ENCODE results near the gene CYTH1. TPM values are rescaled to one million over a fixed set of nuclear protein-coding genes. Genes with fewer than 3 reads are reported as not detected.
"Not testable (repeated sequence)": the region's sequence is repeated elsewhere in the genome, so short reads cannot be mapped to it uniquely, and the experiment has no call there.

The CYTH1 gene
- total and polyA plus RNA-seq, 2 experiments from 2014 or later = 10.4 to 11.7 TPM

DNA sequence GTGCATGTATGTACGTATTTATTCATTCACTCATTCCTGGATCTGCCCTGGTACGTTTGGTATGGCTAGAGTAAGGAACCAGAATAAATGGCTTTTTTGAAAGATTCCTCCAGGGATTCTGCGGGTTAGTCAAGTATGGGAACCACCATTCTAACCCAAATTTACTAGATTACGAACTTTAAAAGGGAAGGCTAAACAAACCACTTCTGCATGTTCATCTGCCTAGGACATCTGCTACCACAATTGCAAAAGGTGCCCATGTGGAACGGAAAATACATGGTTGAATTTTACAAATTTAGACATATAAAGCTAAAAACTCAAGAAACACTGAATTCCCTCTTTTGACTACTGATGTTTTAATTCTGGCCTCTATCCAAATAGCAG, 22.1 kb downstream of the CYTH1 start:
- H3K9me3 ChIP-seq (ENCODE audit: low read depth) = no peaks in the 10 kb centered on the region
- H3K27me3 ChIP-seq (replicated peaks; ENCODE audit: insufficient read depth) = no peaks in the 10 kb centered on the region
- no peak overlapping the region for H3K4me2 ChIP-seq (ENCODE audit: unreplicated experiment)
- H3F3A ChIP-seq (ENCODE audit: insufficient read depth) = peaks cover 14% of the 10 kb centered on the region
- H3K4me1 ChIP-seq (ENCODE audit: insufficient read depth) = peaks cover 24% of the 10 kb centered on the region
- TF ChIP-seq EZH2phosphoT487 (IDR thresholded peaks at IDR 0.05; ENCODE audit: insufficient read depth, low read depth) = no peak
- H3K79me2 ChIP-seq (ENCODE audit: insufficient read depth) = peaks cover 92% of the 10 kb centered on the region
- 98 to 100% methylated on average over 5 of the region's 5 CpGs for WGBS, 2 experiments (ENCODE audit: low coverage in 1 of 2, low lambda C conversion rate in 2 of 2, missing lambda C conversion rate in 2 of 2)
- H3K9ac ChIP-seq = no peak overlapping the region
- no peak overlapping the region for H3K4me3 ChIP-seq
- no peak overlapping the region for H3K27ac ChIP-seq
- in situ Hi-C loops (cut with MboI) = no loop called here
- H2AFZ ChIP-seq = no peak overlapping the region
- no peaks in the 10 kb centered on the region for H3K9me2 ChIP-seq (ENCODE audit: insufficient read depth)
- no peaks in the 10 kb centered on the region for H4K20me1 ChIP-seq (ENCODE audit: insufficient read depth)
- DNase-seq = no peak
- no peaks in the 10 kb centered on the region for H3K36me3 ChIP-seq (ENCODE audit: low read depth)

DNA sequence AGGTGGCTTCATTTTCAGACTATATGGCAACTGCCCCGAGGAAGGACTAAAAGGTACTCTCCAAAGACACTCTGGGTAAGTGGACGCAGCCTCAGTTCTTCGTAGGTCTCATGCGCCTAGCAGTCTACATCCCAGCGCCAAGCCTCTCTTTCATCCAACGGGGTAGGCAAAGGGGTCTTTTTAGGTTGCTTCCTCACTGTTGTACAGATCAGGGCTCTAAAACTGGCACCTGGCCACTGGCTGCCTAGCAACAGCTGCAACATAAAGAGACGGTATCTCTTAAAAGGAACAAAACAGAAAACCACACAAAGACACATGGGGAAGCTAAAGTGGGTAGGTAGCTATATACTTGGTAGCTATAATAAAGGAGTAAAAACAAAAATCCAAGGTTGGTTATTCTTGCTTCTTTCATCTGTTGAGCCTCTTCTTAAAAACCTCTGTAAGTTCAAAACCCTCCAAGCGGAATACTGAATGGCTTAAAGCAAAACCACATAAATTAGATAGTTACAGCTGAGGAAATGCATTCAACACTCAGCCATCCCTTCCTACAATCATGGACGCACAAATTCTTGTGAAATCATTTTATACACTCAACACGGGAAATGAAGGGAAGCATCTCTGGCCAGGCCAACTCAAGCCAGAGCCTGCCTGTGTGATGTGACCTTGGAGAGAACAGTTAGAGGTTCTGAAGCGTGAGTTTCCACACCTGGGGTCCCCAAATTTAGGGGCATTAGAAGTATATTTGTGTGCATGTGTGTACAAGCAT, 22.7 kb downstream of the CYTH1 start:
- H2AFZ ChIP-seq = no peak overlapping the region
- TF ChIP-seq EZH2 (IDR thresholded peaks at IDR 0.05; ENCODE audit: insufficient read depth, poor library complexity, severe bottlenecking) = no peak
- no peak for TF ChIP-seq EZH2phosphoT487 (IDR thresholded peaks at IDR 0.05; ENCODE audit: insufficient read depth, low read depth)
- WGBS, 2 experiments (ENCODE audit: low coverage in 1 of 2, low lambda C conversion rate in 2 of 2, missing lambda C conversion rate in 2 of 2) = 88% methylated on average over 11 of the region's 11 CpGs
- H4K20me1 ChIP-seq (ENCODE audit: insufficient read depth) = no peaks in the 10 kb centered on the region
- no peak overlapping the region for H3K9ac ChIP-seq
- no peak overlapping the region for H3K4me2 ChIP-seq (ENCODE audit: unreplicated experiment)
- no peak overlapping the region for H3K27ac ChIP-seq
- H3K79me2 ChIP-seq (ENCODE audit: insufficient read depth) = peaks cover 92% of the 10 kb centered on the region
- no peaks in the 10 kb centered on the region for H3K9me3 ChIP-seq (ENCODE audit: low read depth)
- no peaks in the 10 kb centered on the region for H3K27me3 ChIP-seq (replicated peaks; ENCODE audit: insufficient read depth)
- in situ Hi-C loops (cut with MboI) = no loop called here
- H3K9me2 ChIP-seq (ENCODE audit: insufficient read depth) = no peaks in the 10 kb centered on the region
- H3K4me3 ChIP-seq = no peak overlapping the region
- no peaks in the 10 kb centered on the region for H3K36me3 ChIP-seq (ENCODE audit: low read depth)
- H3K4me1 ChIP-seq (ENCODE audit: insufficient read depth) = peaks cover 23% of the 10 kb centered on the region
- DNase-seq = no peak
- H3F3A ChIP-seq (ENCODE audit: insufficient read depth) = peaks cover 14% of the 10 kb centered on the region

DNA sequence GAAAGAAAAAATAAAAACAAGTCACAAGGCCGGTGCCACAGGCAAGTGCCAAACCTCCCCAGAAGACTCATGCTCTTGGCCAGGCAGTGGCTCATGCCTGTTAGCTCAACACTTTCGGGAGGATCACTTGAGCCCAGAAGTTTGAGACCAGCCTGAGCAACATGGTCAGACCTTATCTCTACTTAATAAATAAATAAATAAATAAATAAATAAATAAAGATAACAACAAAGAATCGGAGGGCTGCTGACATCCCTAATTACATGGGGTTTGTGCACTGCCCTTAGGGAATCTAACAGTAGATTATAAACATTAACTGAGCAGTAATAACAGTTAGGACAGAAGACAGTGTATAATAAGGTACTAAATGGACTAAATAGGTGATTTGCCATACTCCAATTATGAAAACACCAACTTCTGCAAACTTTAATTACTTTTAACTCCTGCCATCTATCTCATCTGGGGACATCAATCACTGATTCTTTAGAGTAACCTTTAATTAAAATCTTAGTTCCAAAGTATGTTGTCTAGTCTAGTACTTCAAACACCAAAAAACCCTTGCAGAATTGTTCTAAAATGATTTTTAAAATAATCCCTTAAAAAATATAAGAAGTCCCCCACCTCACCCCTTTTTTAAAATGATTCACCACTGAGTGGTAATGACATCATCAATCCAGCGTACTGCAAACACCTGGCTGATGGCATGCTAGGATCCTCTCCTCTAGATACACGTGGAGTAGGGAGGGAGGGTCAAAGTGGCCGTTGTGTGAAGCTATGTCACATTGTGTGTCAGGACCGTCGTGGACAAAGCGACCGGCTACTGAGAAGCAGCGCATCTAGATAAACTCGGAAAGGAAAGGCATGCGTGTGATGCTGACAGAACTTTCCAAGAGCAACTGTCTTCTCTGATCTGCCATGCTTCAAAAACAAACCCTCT, 28.5 kb downstream of the CYTH1 start:
- no peak overlapping the region for H3K9ac ChIP-seq
- TF ChIP-seq EZH2phosphoT487 (IDR thresholded peaks at IDR 0.05; ENCODE audit: insufficient read depth, low read depth) (no peak), EZH2 (IDR thresholded peaks at IDR 0.05; ENCODE audit: insufficient read depth, poor library complexity, severe bottlenecking) (no peak)
- H3K4me1 ChIP-seq (ENCODE audit: insufficient read depth) = peaks cover 7% of the 10 kb centered on the region
- no peaks in the 10 kb centered on the region for H3K9me3 ChIP-seq (ENCODE audit: low read depth)
- H4K20me1 ChIP-seq (ENCODE audit: insufficient read depth) = no peaks in the 10 kb centered on the region
- DNase-seq = no peak
- H2AFZ ChIP-seq = no peak overlapping the region
- H3K4me3 ChIP-seq = no peak overlapping the region
- peaks cover 97% of the 10 kb centered on the region for H3K79me2 ChIP-seq (ENCODE audit: insufficient read depth)
- WGBS, 2 experiments (ENCODE audit: low coverage in 1 of 2, low lambda C conversion rate in 2 of 2, missing lambda C conversion rate in 2 of 2) = 87 to 89% methylated on average over 13 of the region's 13 CpGs
- H3K4me2 ChIP-seq (ENCODE audit: unreplicated experiment) = no peak overlapping the region
- H3K9me2 ChIP-seq (ENCODE audit: insufficient read depth) = no peaks in the 10 kb centered on the region
- H3K36me3 ChIP-seq (ENCODE audit: low read depth) = no peaks in the 10 kb centered on the region
- H3K27me3 ChIP-seq (replicated peaks; ENCODE audit: insufficient read depth) = no peaks in the 10 kb centered on the region
- H3F3A ChIP-seq (ENCODE audit: insufficient read depth) = peaks cover 9% of the 10 kb centered on the region; the same call in 1 of the 2 replicates
- in situ Hi-C loops (cut with MboI) = no loop called here
- no peak overlapping the region for H3K27ac ChIP-seq

DNA sequence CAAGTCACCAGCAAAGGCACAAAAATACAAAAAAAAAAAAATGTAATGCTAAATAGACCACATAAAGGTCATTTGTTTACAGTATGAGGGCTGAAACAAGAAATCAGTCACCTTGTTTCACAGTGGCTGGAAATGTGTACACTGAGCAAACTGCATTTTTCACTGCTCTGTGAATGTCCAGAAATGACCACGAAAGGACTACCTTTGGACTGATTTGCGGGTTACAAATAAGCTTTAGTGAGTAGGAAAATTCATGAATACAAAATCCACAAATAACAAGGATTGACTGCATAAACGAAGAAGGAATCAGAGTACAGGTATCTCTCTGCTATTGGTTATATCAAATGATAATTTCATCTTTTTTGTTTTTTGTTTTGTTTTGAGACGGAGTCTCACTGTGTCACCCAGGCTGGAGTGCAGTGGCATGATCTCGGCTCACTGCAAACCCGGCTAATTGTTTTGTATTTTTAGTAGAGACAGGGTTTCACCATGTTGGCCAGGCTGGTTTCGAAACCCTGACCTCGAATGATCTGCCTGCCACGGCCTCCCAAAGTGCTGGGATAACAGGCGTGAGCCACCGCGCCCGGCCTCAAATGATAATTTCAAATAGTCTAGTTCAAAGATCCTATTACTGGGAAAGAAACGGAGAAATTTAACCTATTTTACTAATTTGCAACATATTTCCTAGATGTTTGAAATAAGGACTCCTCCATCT, 30.5 kb downstream of the CYTH1 start:
- Histone ChIP-seq H3K4me3 (no peak overlapping the region), H3K4me2 (ENCODE audit: unreplicated experiment) (no peak overlapping the region), H3K9ac (no peak overlapping the region), H3K9me3 (ENCODE audit: low read depth) (no peaks in the 10 kb centered on the region), H3K79me2 (ENCODE audit: insufficient read depth) (peaks cover 95% of the 10 kb centered on the region), H3K27me3 (replicated peaks; ENCODE audit: insufficient read depth) (no peaks in the 10 kb centered on the region), H2AFZ (no peak overlapping the region), H3K4me1 (ENCODE audit: insufficient read depth) (peaks cover 27% of the 10 kb centered on the region), H3F3A (ENCODE audit: insufficient read depth) (peaks cover 26% of the 10 kb centered on the region), H3K27ac (no peak overlapping the region), H3K36me3 (ENCODE audit: low read depth) (no peaks in the 10 kb centered on the region), H3K9me2 (ENCODE audit: insufficient read depth) (no peaks in the 10 kb centered on the region), H4K20me1 (ENCODE audit: insufficient read depth) (no peaks in the 10 kb centered on the region)
- WGBS, 2 experiments (ENCODE audit: low coverage in 1 of 2, low lambda C conversion rate in 2 of 2, missing lambda C conversion rate in 2 of 2) = 94% methylated on average over 14 of the region's 14 CpGs
- DNase-seq = no peak
- TF ChIP-seq EZH2phosphoT487 (IDR thresholded peaks at IDR 0.05; ENCODE audit: insufficient read depth, low read depth) (no peak), EZH2 (IDR thresholded peaks at IDR 0.05; ENCODE audit: insufficient read depth, poor library complexity, severe bottlenecking) (no peak)
- in situ Hi-C loops (cut with MboI) = no loop called here

GRCh38 chr17:78751000-78751399, 31.1 kb downstream of the CYTH1 start:
- DNase-seq; H4K20me1 ChIP-seq (ENCODE audit: insufficient read depth); H3K4me2 ChIP-seq (ENCODE audit: unreplicated experiment); H3K9me3 ChIP-seq (ENCODE audit: low read depth); in situ Hi-C loops (cut with MboI); H2AFZ ChIP-seq; H3K9ac ChIP-seq; H3K27me3 ChIP-seq (replicated peaks; ENCODE audit: insufficient read depth); H3K36me3 ChIP-seq (ENCODE audit: low read depth); H3K4me3 ChIP-seq; H3K9me2 ChIP-seq (ENCODE audit: insufficient read depth); H3K27ac ChIP-seq: not testable (repeated sequence)
- Histone ChIP-seq H3K4me1 (ENCODE audit: insufficient read depth) (peaks cover 29% of the 10 kb centered on the region), H3K79me2 (ENCODE audit: insufficient read depth) (peaks cover 95% of the 10 kb centered on the region), H3F3A (ENCODE audit: insufficient read depth) (peaks cover 26% of the 10 kb centered on the region)
- WGBS, 2 experiments (ENCODE audit: low coverage in 1 of 2, low lambda C conversion rate in 2 of 2, missing lambda C conversion rate in 2 of 2) = 94 to 96% methylated on average over 5 of the region's 5 CpGs

All from GM23248 (cell line).